COLO668 (cell line): Measurements from ENCODE around the gene HSPBP1.
A peak's percentile ranks its signal among the peaks of the same experiment; 100 is the strongest.
"Not testable (repeated sequence)": the region's sequence is repeated elsewhere in the genome, so short reads cannot be mapped to it uniquely, and the experiment has no call there.

Experiments
- DNase-seq: peaks from one replicate; lab custom pipeline; 2025; ENCODE audit not compliant: unreplicated experiment; lab: John Stamatoyannopoulos, UW

Gene HSPBP1

GRCh38 chr19:55279770-55280643 lies at the start of gene HSPBP1:
HSPBP1 (minus strand) TSS chr19:55280110; CDS start chr19:55279608, 502 bp downstream.
- DNase-seq = peak; percentile 94

GRCh38 chr19:55328774-55329318 lies 48.9 kb upstream of the HSPBP1 start:
- DNase-seq = not testable (repeated sequence)

GRCh38 chr19:55325172-55325571 lies 45.3 kb upstream of the HSPBP1 start, which contains the start of gene TMEM150B:
TMEM150B (minus strand) TSS chr19:55325341; CDS start chr19:55321036, 4,305 bp downstream.
- DNase-seq = no peak

- DNase-seq = no peak
Measured at GRCh38 chr19:55324662-55325061, 44.8 kb upstream of the HSPBP1 start.

- DNase-seq = no peak
Measured at GRCh38 chr19:55322204-55322885, 42.4 kb upstream of the HSPBP1 start.

GRCh38 chr19:55321466-55322137 lies 41.7 kb upstream of the HSPBP1 start:
- no peak for DNase-seq

- no peak for DNase-seq
Measured at GRCh38 chr19:55320844-55321419, 41.0 kb upstream of the HSPBP1 start.

- peak; percentile 66 for DNase-seq
Measured at GRCh38 chr19:55319785-55320184, 39.9 kb upstream of the HSPBP1 start.

GRCh38 chr19:55316646-55317045 lies 36.7 kb upstream of the HSPBP1 start:
- no peak for DNase-seq

GRCh38 chr19:55315956-55316525 lies 36.1 kb upstream of the HSPBP1 start:
- DNase-seq = no peak

GRCh38 chr19:55314396-55314795 lies 34.5 kb upstream of the HSPBP1 start:
- no peak for DNase-seq

GRCh38 chr19:55312621-55313512 lies 33.0 kb upstream of the HSPBP1 start:
- DNase-seq = no peak

- DNase-seq = no peak
Measured at GRCh38 chr19:55311797-55312196, 31.9 kb upstream of the HSPBP1 start.

GRCh38 chr19:55311397-55311796 lies 31.5 kb upstream of the HSPBP1 start:
- no peak for DNase-seq

GRCh38 chr19:55310498-55310897 lies 30.6 kb upstream of the HSPBP1 start:
- DNase-seq = no peak

GRCh38 chr19:55309448-55309847 lies 29.5 kb upstream of the HSPBP1 start:
- no peak for DNase-seq

- no peak for DNase-seq
Measured at GRCh38 chr19:55308281-55308680, 28.4 kb upstream of the HSPBP1 start.

- DNase-seq = no peak
Measured at GRCh38 chr19:55306712-55307111, 26.8 kb upstream of the HSPBP1 start.

- no peak for DNase-seq
Measured at GRCh38 chr19:55305983-55306562, 26.2 kb upstream of the HSPBP1 start.
